Measurements from ENCODE around the gene CYP2S1. TPM values are rescaled to one million over a fixed set of nuclear protein-coding genes. Genes with fewer than 3 reads are reported as not detected.
A peak's percentile ranks its signal among the peaks of the same experiment; 100 is the strongest.

CYP2S1 gene
- total and polyA plus RNA-seq, 9 of the 15 experiments (the other 6 are each of a cell fraction or from before 2014, with no cell fraction given), result 0.07 to 1.9 (median 0.41) TPM

DNA sequence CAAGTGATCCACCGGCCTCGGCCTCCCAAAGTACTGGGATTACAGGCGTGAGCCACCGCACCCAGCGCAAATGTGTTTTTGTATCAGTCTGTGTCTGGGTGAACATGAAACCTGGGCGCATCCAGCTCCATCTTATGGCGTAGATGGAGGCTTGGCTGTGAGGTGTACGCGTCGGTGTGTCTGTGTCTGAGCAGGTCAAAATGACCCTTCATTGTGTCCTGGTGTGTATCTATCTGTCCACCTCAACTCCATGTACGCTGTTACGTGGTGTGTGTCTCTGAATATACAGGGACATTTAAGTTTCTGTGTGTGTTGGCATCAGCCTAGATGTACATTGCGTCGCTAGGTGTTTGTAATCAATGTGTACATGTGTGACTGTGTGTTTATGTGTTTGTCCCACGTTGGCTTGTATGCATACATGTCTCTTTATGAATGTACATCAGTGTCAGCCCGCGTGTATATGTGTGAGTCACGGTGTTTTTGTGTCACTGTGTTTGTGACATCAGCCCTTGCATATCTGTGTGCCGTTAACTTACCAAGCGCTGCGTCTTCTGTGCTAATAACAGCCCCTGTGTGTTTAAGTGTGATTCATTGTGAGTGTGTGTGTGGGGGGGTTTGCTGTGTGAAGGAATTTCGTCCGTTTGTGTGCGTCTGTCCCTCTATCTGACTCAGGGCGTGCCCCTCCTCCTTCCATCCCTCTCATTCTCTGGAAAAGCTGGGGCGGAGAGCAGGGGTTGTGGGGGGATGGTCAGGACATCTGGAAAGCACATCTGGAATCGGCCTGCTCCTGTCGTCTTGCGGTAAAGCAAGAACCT lies 32.4 kb downstream of the CYP2S1 start (continued):
- TF ChIP-seq, protein P1, sequence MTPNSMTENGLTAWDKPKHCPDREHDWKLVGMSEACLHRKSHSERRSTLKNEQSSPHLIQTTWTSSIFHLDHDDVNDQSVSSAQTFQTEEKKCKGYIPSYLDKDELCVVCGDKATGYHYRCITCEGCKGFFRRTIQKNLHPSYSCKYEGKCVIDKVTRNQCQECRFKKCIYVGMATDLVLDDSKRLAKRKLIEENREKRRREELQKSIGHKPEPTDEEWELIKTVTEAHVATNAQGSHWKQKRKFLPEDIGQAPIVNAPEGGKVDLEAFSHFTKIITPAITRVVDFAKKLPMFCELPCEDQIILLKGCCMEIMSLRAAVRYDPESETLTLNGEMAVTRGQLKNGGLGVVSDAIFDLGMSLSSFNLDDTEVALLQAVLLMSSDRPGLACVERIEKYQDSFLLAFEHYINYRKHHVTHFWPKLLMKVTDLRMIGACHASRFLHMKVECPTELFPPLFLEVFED (CRISPR knock-in tag; conservative IDR thresholded peaks at IDR 0.05), result peak; percentile 83; the same call in 1 of the 2 replicates
- TF ChIP-seq POLR2A (conservative IDR thresholded peaks at IDR 0.05) (no peak), CREB1 (IDR thresholded peaks at IDR 0.05) (peak; percentile 64; the same call in 1 of the 2 replicates), CREB1 (CRISPR knock-in tag; IDR thresholded peaks at IDR 0.05) (peak; percentile 79), STAT5B (CRISPR knock-in tag; IDR thresholded peaks at IDR 0.05) (no peak), FOXK2 (conservative IDR thresholded peaks at IDR 0.05 in 1 of 2, IDR thresholded peaks at IDR 0.05 in 1 of 2; ENCODE audit: low read depth in 2 of 2) (peak; percentile 70; a peak in 3 of 4 replicates), ZNF324 (CRISPR knock-in tag; IDR thresholded peaks at IDR 0.05) (no peak), KDM1A (IDR thresholded peaks at IDR 0.05) (peak; percentile 52 to 82), THAP7 (CRISPR knock-in tag; IDR thresholded peaks at IDR 0.05) (no peak), CBX2 (IDR thresholded peaks at IDR 0.05; ENCODE audit: insufficient read depth, low read length, poor library complexity, severe bottlenecking) (no peak), ZNF766 (CRISPR knock-in tag; conservative IDR thresholded peaks at IDR 0.05) (no peak; the same call in 1 of the 2 replicates), MCM3 (IDR thresholded peaks at IDR 0.05) (no peak), KAT2B (IDR thresholded peaks at IDR 0.05; ENCODE audit: low read depth, low read length) (no peak), FOXP4 (CRISPR knock-in tag; IDR thresholded peaks at IDR 0.05; ENCODE audit: borderline replicate concordance) (peak; percentile 31; the same call in 1 of the 2 replicates), MBD2 (IDR thresholded peaks at IDR 0.05; ENCODE audit: borderline replicate concordance, low read depth) (no peak), PRMT5 (CRISPR knock-in tag; IDR thresholded peaks at IDR 0.05) (no peak), TFAM (CRISPR knock-in tag; conservative IDR thresholded peaks at IDR 0.05) (no peak), MTF1 (CRISPR knock-in tag; IDR thresholded peaks at IDR 0.05; ENCODE audit: borderline replicate concordance) (no peak), CTBP1 (IDR thresholded peaks at IDR 0.05; ENCODE audit: borderline replicate concordance) (peak; percentile 54; the same call in 1 of the 2 replicates), ZNF518B (CRISPR knock-in tag; IDR thresholded peaks at IDR 0.05) (no peak), ZNF316 (IDR thresholded peaks at IDR 0.05) (no peak), KLF16 (IDR thresholded peaks at IDR 0.05) (0 out of 2 replicates have a peak, but pooled peaks have one; percentile 37), HDAC1 (IDR thresholded peaks at IDR 0.05) (peak in 1 of 2 experiments; percentile 79; a peak in 2 of 4 replicates)
